Pancreas (tissue), 10 donors: ENCODE results near the gene UCK2. TPM values are rescaled to one million over a fixed set of nuclear protein-coding genes. Genes with fewer than 3 reads are reported as not detected.
A peak's percentile ranks its signal among the peaks of the same experiment; 100 is the strongest.

ENCODE experiments used
- ATAC-seq, 4 donors: fragments of 200-7000 bp; cut with Tn5 transposase; one replicate each; pipeline versions ENCODE4 v1.8.0 to v1.9.1; 2020; ENCODE audit warnings: mild to moderate bottlenecking in 4 of 4, moderate library complexity in 4 of 4
- DNase-seq, 6 donors: peaks; one replicate each; pipeline ENCODE4 v3.0.0-alpha.2; 2020
- FAIRE-seq: peaks from 2 replicates; lab custom pipeline; 2012; peaks lifted over from hg19 to GRCh38; lab: Jason Lieb, UNC
- H3K27ac ChIP-seq, 4 donors: fragments of 200-600 bp; sonication (generic); 1 replicate in 3 of 4; 2 replicates in 1 of 4; pipeline versions ENCODE4 v1.5.0 to v1.8.0; 2020
- H3K27me3 ChIP-seq, 4 donors: fragments of 200-600 bp; one replicate each; pipeline ENCODE4 v1.8.0; 2021
- H3K36me3 ChIP-seq, 3 donors: fragments of 200-600 bp; sonication (generic) in 1 of 3; one replicate each; pipeline versions ENCODE4 v1.5.0 to v1.8.0; 2020 to 2021
- H3K4me1 ChIP-seq, 3 donors: fragments of 200-600 bp; one replicate each; pipeline ENCODE4 v1.8.0; 2021
- H3K4me3 ChIP-seq, 4 donors: fragments of 200-600 bp; sonication (generic) in 2 of 4; one replicate each; pipeline versions ENCODE4 v1.5.0 to v1.8.0; 2020 to 2021
- H3K9me3 ChIP-seq, 4 donors: fragments of 200-600 bp; one replicate each; pipeline ENCODE4 v1.8.0; 2021
- CTCF ChIP-seq, 4 donors: fragments of 200-600 bp; sonication (generic) in 3 of 4; IDR thresholded peaks; one replicate each; pipeline versions ENCODE4 v1.5.0 to v1.8.0; 2021; ENCODE audit warnings: antibody characterized with exemption in 4 of 4
- WGBS, 2 donors: extraction: QIAGEN DNeasy Blood & Tissue Kit; methylation state at CpG; one replicate each; pipeline ENCODE4 v1.1.7; 2013; 5-methylcytosine and 5-hydroxymethylcytosine counted together
- intact Hi-C, 3 donors: fragments of 100-400 bp; cut with DNase I; formaldehyde crosslinking; loops; one replicate each; pipeline versions ENCODE4 v1.11.1 to v1.14.2; 2022
- polyA plus RNA-seq, 2 donors: library from polyadenylated mRNA; stranded (reverse); fragments of 200-250 nt; gene quantifications; one replicate each; pipeline ENCODE4 v1.2.3, GENCODE V29; 2013
- total RNA-seq, 6 donors: library from RNA; stranded (reverse); fragmentation: NEBNext Ultra II Directional in 4 of 6; extraction: Animal tissue kit (Norgen Biotek cat#: 25700) in 4 of 6; gene quantifications; one replicate each; pipeline versions ENCODE4 v1.2.1 to v1.2.4, GENCODE V29; 2021 to 2023
- donor health status: healthy with polysubstance abuse.
- donor health status: DM: no; HTN: no; CAD: no; lungs with moderate emphysema.
- donor health status: DM: no; HTN: no; CAD: no.
- donor health status: control.
- donor health status: control.
- donor health status: Bipolar disorder and iron deficiency.
- donor health status: DM: yes; HTN: yes; CAD: no.
- donor health status: DM: no; HTN: no; CAD: no.
- donor health status: DM: no; HTN: no; CAD: no.
- donor health status: DM: yes; HTN: yes; CAD: no.

The UCK2 gene
- total and polyA plus RNA-seq, 8 donors: 10.6 to 25.5 (median 15.5) TPM

DNA sequence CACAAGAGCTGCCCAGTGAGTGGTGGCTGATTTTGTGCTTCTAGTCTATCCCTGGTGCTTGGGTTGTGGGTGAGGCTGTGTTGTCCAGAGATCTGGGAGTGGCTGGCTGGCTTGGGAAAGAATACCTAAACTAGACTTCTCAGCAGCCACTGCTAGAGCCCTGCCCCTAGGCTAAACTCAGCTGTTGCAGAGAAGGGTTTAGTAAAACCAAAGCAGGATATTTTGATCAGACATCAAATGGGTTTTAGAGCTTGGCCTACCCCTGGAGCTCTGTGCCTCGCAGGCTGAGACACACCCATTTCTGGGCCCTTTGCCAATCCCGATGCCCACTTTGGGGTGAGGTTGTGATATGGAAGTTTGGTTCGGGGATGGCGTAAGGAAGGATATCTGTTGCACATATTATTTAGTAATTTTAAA lies 88.5 kb downstream of the UCK2 start:
- Histone ChIP-seq H3K4me1 (peaks cover 0 to 3% (median 0%) of the 10 kb centered on the region in 3 donors), H3K27me3 (no peaks in the 10 kb centered on the region), H3K9me3 (no peaks in the 10 kb centered on the region), H3K27ac (no peak overlapping the region), H3K4me3 (no peak overlapping the region), H3K36me3 (no peaks in the 10 kb centered on the region)
- intact Hi-C loops: loop anchor here in 2 of 3 donors (5.0 to 10.0 kb wide), 3 partner anchors 201 to 511 kb away; no protein-coding TSS in a partner anchor
- DNase-seq: peak in 1 of 6 donors; percentile 28
- FAIRE-seq: no peak
- WGBS, 2 donors: 43 to 46% methylated on average over 4 of the region's 4 CpGs
- ATAC-seq: peak in 1 of 4 donors; percentile 5
- TF ChIP-seq CTCF (IDR thresholded peaks at IDR 0.05): no peak

GRCh38 chr1:165917166-165917565 lies 89.8 kb downstream of the UCK2 start:
- H3K27ac ChIP-seq: no peak overlapping the region
- H3K4me1 ChIP-seq: peaks cover 0 to 3% (median 0%) of the 10 kb centered on the region in 3 donors
- H3K4me3 ChIP-seq: no peak overlapping the region
- DNase-seq (no peak), ATAC-seq (no peak), FAIRE-seq (no peak)
- intact Hi-C loops: loop anchor here in 2 of 3 donors (5.0 to 10.0 kb wide), 3 partner anchors 202 to 512 kb away; no protein-coding TSS in a partner anchor
- no peaks in the 10 kb centered on the region for H3K9me3 ChIP-seq
- no peak for TF ChIP-seq CTCF (IDR thresholded peaks at IDR 0.05)
- H3K27me3 ChIP-seq: no peaks in the 10 kb centered on the region
- H3K36me3 ChIP-seq: no peaks in the 10 kb centered on the region
- WGBS, 2 donors: 81 to 86% methylated on average over 4 of the region's 4 CpGs

- no peaks in the 10 kb centered on the region for H3K36me3 ChIP-seq
- FAIRE-seq: no peak
- no peaks in the 10 kb centered on the region for H3K4me1 ChIP-seq
- intact Hi-C loops: loop anchor here in 1 of 3 donors (10.0 kb wide), 1 partner anchor 551 kb away; no protein-coding TSS in a partner anchor
- DNase-seq: no peak
- no peak for ATAC-seq
- H3K27me3 ChIP-seq: no peaks in the 10 kb centered on the region
- 55 to 60% methylated on average over 11 of the region's 11 CpGs for WGBS, 2 donors
- TF ChIP-seq CTCF (IDR thresholded peaks at IDR 0.05): no peak
- no peak overlapping the region for H3K4me3 ChIP-seq
- H3K9me3 ChIP-seq: no peaks in the 10 kb centered on the region
- no peak overlapping the region for H3K27ac ChIP-seq
These were observed 96.7 kb downstream of the UCK2 start for GRCh38 chr1:165924117-165924516.

- Histone ChIP-seq H3K4me1 (no peaks in the 10 kb centered on the region), H3K4me3 (no peak overlapping the region), H3K27me3 (no peaks in the 10 kb centered on the region), H3K9me3 (no peaks in the 10 kb centered on the region), H3K27ac (no peak overlapping the region), H3K36me3 (no peaks in the 10 kb centered on the region)
- 56 to 72% methylated on average over 7 of the region's 7 CpGs for WGBS, 2 donors
- TF ChIP-seq CTCF (IDR thresholded peaks at IDR 0.05): no peak
- no peak for DNase-seq
- intact Hi-C loops: loop anchor here in 1 of 3 donors (5.0 to 10.0 kb wide), 2 partner anchors 507 to 549 kb away; no protein-coding TSS in a partner anchor
- no peak for ATAC-seq
- no peak for FAIRE-seq
These were observed 98.2 kb downstream of the UCK2 start for GRCh38 chr1:165925498-165926079.

GRCh38 chr1:165927169-165927568 lies 99.8 kb downstream of the UCK2 start:
- intact Hi-C loops: loop anchor here in 1 of 3 donors (5.0 to 10.0 kb wide), 2 partner anchors 505 to 548 kb away; no protein-coding TSS in a partner anchor
- H3K27me3 ChIP-seq: no peaks in the 10 kb centered on the region
- TF ChIP-seq CTCF (IDR thresholded peaks at IDR 0.05): no peak
- ATAC-seq (no peak), DNase-seq (no peak), FAIRE-seq (no peak)
- H3K4me3 ChIP-seq: no peak overlapping the region
- no peaks in the 10 kb centered on the region for H3K4me1 ChIP-seq
- no peaks in the 10 kb centered on the region for H3K9me3 ChIP-seq
- no peaks in the 10 kb centered on the region for H3K36me3 ChIP-seq
- no peak overlapping the region for H3K27ac ChIP-seq
- WGBS, 2 donors: 30 to 40% methylated on average over 2 of the region's 2 CpGs
